Uterus (tissue), 2 donors: Measurements from ENCODE around the gene MISP.

ENCODE experiments used
- CTCF ChIP-seq, 4 experiments: fragments of 200-600 bp in 2 of 4; fragments of 450-650 bp in 2 of 4; sonication (generic) in 2 of 4; IDR thresholded peaks; one replicate each; pipeline ENCODE4 v1.5.1; 2016 to 2019; ENCODE audit warnings: antibody characterized with exemption in 4 of 4, mild to moderate bottlenecking in 2 of 4, moderate library complexity in 1 of 4
- POLR2A ChIP-seq, 2 donors: fragments of 450-650 bp; IDR thresholded peaks; one replicate each; pipeline ENCODE4 v1.6.1; 2016; ENCODE audit warnings: antibody characterized with exemption in 2 of 2, mild to moderate bottlenecking in 1 of 2, moderate library complexity in 1 of 2

GRCh38 chr19:795073-795611, 44.2 kb downstream of the MISP start:
- TF ChIP-seq CTCF (IDR thresholded peaks at IDR 0.05) (no peak), POLR2A (IDR thresholded peaks at IDR 0.05) (no peak)
